ENCODE data around the gene CDX1.

- TF ChIP-seq GATA3 (IDR thresholded peaks at IDR 0.05; ENCODE audit: low read depth, low read length) (no peak), GATA2 (IDR thresholded peaks at IDR 0.05; ENCODE audit: low read depth, low read length) (no peak)
These were observed 19.5 kb upstream of the CDX1 start for GRCh38 chr5:150146862-150147601.

Measured in SH-SY5Y (cell line).